ENCODE measurements around the gene SRCAP.

Gene SRCAP

DNA sequence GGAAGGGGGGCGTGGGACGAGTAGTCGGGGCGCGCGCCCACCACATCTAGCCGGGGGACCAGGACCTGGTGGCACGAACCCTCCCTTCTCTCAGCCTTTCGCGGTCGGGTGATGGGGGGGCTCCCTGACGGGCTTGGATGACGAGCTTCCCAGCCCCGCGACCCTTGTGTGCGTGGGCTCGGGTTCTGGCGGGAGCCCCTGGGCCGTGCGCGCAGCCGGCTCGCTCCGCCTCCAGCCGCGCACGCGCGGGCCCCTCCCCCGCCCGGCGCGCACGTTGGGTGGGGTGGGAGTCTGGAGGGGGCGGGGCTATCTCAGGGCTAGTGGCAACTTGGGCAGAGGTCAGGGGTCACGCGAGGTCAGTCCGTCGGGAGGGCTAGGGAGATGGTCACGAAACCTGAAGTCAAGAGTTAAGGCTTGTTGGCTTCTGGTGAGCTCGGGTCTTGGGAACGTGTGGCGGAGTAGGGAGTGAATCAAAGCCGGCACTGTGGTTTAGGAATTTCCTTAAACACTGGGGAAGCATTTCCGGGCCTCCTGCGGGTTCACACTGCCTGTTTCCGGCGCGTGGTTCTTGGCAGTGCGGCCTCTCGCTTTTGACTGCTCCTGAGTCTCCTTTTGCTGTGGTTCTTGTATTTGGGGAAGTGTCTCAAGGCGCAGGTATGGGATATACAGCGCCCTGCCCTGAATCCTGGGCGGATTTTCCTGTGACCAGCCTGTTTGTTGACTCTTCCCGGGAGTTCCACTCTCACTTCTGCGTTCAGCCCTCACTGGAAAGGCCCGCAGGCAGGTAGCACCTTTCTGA is at the start of gene SRCAP:
Gene SRCAP (plus strand): TSS at position 356 of the 799 bp plus-strand sequence. CDS start 1,654 bp downstream, outside the sequence.
- no peak for TF ChIP-seq Cebpa-rat (IDR thresholded peaks at IDR 0.05)
- Histone ChIP-seq H3K9ac (peak within 1 kb of the TSS; percentile 100), H3K9me3 (no peaks in the 10 kb centered on the region), H3K36me3 (peaks cover 42% of the 10 kb centered on the region), H3K27ac (peak within 1 kb of the TSS; percentile 100), H4K20me1 (peaks cover 33% of the 10 kb centered on the region), H3K4me2 (peak within 1 kb of the TSS; percentile 92), H3K27me3 (no peaks in the 10 kb centered on the region), H3K4me1 (peaks cover 52% of the 10 kb centered on the region), H3K4me3 (peak within 1 kb of the TSS; percentile 98)

GRCh38 chr16:30649725-30650368 is 49.1 kb upstream of the SRCAP start:
- Histone ChIP-seq H3K27me3 (no peaks in the 10 kb centered on the region), H3K4me2 (peak overlapping the region; percentile 78), H4K20me1 (no peaks in the 10 kb centered on the region), H3K27ac (peak overlapping the region; percentile 91), H3K36me3 (peaks cover 23% of the 10 kb centered on the region), H3K9ac (peak overlapping the region; percentile 71), H3K4me1 (peaks cover 34% of the 10 kb centered on the region), H3K4me3 (peak overlapping the region; percentile 75), H3K9me3 (no peaks in the 10 kb centered on the region)
- TF ChIP-seq Cebpa-rat (IDR thresholded peaks at IDR 0.05): no peak

DNA sequence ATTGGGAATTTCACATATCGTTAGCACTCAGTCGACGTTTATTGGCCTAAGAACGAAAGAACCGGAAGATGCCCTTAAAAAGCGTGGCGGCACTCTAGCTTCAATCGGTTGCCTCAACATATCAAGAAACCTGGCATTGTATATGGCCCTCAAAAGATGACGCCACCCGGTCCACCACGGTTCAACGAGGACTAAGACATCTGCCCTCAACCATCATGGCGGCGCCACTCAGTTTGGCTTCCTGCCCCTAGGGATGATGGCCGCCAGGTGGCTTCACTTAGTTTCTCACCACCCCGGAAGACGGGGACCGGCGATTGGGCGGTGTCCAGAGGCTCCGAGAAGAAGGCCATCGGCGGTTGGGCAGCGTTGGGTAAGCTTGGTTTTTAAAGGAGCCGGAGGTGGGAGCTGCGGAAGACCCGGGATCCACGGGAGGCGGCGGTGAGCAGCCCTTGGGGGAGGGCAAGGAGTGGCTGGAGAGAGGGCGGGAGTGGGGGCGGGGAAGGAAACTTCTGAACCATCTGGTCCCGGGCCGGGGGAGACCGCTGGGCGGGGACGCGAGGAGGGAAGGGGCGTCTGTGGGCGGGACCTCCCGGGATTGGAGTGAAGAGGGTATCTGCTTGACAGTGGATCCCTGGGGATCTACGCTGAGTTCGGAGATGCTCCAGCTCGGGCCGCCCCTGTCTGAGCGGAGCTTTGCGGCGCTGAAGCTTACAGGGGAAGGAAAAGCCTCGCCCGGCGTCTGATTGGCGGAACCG is 48.4 kb upstream of the SRCAP start, which contains the start of gene PRR14:
Gene PRR14 (plus strand): TSS at position 592 of the 755 bp plus-strand sequence. CDS start 686 bp downstream, outside the sequence.
- Histone ChIP-seq H3K9ac (peak within 1 kb of the TSS; percentile 81), H3K4me2 (peak within 1 kb of the TSS; percentile 90), H3K27me3 (no peaks in the 10 kb centered on the region), H3K4me3 (peak within 1 kb of the TSS; percentile 75), H3K4me1 (peaks cover 34% of the 10 kb centered on the region), H3K36me3 (peaks cover 30% of the 10 kb centered on the region), H3K9me3 (no peaks in the 10 kb centered on the region), H3K27ac (peak within 1 kb of the TSS; percentile 91), H4K20me1 (no peaks in the 10 kb centered on the region)
- TF ChIP-seq Cebpa-rat (IDR thresholded peaks at IDR 0.05): no peak

DNA sequence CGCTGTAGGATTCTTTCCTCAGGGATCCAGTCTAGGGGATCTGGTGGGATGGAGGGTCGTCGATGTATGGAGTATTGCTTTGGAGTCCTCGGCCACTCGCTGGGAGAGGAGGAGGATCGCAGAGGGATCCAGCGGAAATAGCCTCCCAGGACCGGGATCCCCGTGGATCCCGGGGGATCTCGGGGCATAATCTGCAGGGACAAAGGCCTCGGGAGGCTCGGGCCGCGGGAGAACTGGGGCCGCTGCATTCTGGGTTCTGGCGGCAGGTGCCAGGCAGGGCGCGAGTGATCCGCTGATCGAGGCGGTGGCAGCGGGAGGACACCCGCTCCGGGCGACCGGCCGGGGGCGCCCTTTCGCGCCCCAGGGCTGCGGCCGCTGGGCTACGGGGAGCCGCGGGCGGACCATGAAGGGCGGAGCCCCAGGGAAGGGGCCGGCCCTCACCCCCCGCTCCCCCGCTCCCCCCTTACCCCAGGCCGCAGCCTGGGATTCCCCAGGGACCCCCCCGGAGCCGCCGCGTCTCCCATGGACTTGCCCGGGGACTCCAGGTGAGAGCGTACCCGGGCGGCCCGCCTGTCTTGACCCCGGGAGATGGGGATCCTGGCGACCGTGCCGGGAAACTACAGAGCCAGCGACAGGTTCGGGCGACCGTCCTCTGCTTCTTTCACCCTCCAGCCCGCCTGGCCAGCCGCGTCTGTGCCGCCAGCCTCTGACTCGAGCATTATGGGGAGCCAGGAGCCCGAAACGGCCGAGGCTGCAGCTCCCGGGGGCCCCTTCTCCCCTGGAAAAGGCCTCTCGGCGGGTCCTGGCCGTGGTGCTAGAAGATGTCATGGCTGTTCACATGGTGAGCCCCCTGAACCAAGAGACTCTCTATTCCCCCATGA is 47.6 kb upstream of the SRCAP start:
- TF ChIP-seq Cebpa-rat (IDR thresholded peaks at IDR 0.05): no peak
- peak overlapping the region; percentile 90 for H3K4me2 ChIP-seq
- H3K9ac ChIP-seq: peak overlapping the region; percentile 81
- H3K4me1 ChIP-seq: peaks cover 34% of the 10 kb centered on the region
- no peaks in the 10 kb centered on the region for H4K20me1 ChIP-seq
- H3K9me3 ChIP-seq: no peaks in the 10 kb centered on the region
- peak overlapping the region; percentile 75 for H3K4me3 ChIP-seq
- peak overlapping the region; percentile 91 for H3K27ac ChIP-seq
- H3K36me3 ChIP-seq: peaks cover 37% of the 10 kb centered on the region
- H3K27me3 ChIP-seq: no peaks in the 10 kb centered on the region

DNA sequence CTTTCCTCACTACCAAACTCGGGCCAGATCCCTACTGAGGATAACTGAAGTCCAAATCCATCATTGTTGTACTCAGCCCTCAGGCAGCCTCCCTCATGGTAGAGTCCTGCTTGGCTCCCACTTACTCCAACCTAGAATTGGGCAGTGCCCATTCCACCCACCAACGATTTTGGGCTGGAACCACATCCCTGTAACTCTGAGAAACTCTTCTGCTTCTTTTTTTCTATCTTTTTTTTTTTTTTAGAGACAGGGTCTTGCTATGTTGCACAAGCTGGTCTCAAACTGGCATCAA is 47.0 kb upstream of the SRCAP start:
- Histone ChIP-seq H3K4me1 (peaks cover 34% of the 10 kb centered on the region), H3K36me3 (peaks cover 37% of the 10 kb centered on the region), H4K20me1 (no peaks in the 10 kb centered on the region), H3K27me3 (no peaks in the 10 kb centered on the region), H3K9ac (peak overlapping the region; percentile 81), H3K4me3 (peak overlapping the region; percentile 75), H3K9me3 (no peaks in the 10 kb centered on the region), H3K4me2 (peak overlapping the region; percentile 90), H3K27ac (peak overlapping the region; percentile 91)
- no peak for TF ChIP-seq Cebpa-rat (IDR thresholded peaks at IDR 0.05)

- TF ChIP-seq Cebpa-rat (IDR thresholded peaks at IDR 0.05): no peak
- no peaks in the 10 kb centered on the region for H4K20me1 ChIP-seq
- no peak overlapping the region for H3K27ac ChIP-seq
- H3K4me2 ChIP-seq: peak overlapping the region; percentile 90
- peaks cover 37% of the 10 kb centered on the region for H3K36me3 ChIP-seq
- H3K9me3 ChIP-seq: no peaks in the 10 kb centered on the region
- peaks cover 36% of the 10 kb centered on the region for H3K4me1 ChIP-seq
- no peaks in the 10 kb centered on the region for H3K27me3 ChIP-seq
- H3K4me3 ChIP-seq: no peak overlapping the region
- 0 out of 2 replicates have a peak overlapping the region, but pooled peaks have one; percentile 9 for H3K9ac ChIP-seq
Observed at GRCh38 chr16:30652718-30653117, 46.3 kb upstream of the SRCAP start.

DNA sequence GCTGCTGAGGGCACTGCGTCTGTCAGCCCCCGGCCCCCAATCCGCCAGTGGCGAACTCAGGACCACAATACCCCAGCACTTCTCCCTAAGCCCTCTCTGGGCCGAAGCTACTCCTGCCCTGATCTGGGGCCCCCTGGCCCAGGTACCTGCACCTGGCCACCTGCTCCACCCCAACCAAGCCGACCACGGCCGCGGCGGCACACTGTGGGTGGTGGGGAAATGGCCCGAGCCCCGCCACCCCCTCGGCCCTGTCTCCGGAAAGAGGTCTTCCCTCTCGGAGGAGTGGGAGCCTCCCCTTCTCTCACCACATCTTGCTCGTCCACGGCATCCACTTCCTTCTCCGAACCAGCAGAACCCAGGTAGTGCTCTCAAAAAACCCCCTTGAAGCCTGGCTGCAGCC is 44.1 kb upstream of the SRCAP start:
- no peak overlapping the region for H3K27ac ChIP-seq
- no peak overlapping the region for H3K4me2 ChIP-seq
- peaks cover 32% of the 10 kb centered on the region for H3K4me1 ChIP-seq
- no peaks in the 10 kb centered on the region for H3K27me3 ChIP-seq
- no peak for TF ChIP-seq Cebpa-rat (IDR thresholded peaks at IDR 0.05)
- no peak overlapping the region for H3K4me3 ChIP-seq
- no peak overlapping the region for H3K9ac ChIP-seq
- H3K36me3 ChIP-seq: peaks cover 37% of the 10 kb centered on the region
- H3K9me3 ChIP-seq: no peaks in the 10 kb centered on the region
- H4K20me1 ChIP-seq: peaks cover 6% of the 10 kb centered on the region; the same call in 1 of the 2 replicates

GRCh38 chr16:30655815-30656347 is 43.1 kb upstream of the SRCAP start:
- Histone ChIP-seq H3K36me3 (peaks cover 37% of the 10 kb centered on the region), H3K27me3 (no peaks in the 10 kb centered on the region), H3K4me2 (no peak overlapping the region), H3K4me1 (peaks cover 34% of the 10 kb centered on the region), H3K9me3 (no peaks in the 10 kb centered on the region), H3K9ac (no peak overlapping the region), H4K20me1 (peaks cover 17% of the 10 kb centered on the region), H3K4me3 (no peak overlapping the region), H3K27ac (no peak overlapping the region)
- no peak for TF ChIP-seq Cebpa-rat (IDR thresholded peaks at IDR 0.05)

DNA sequence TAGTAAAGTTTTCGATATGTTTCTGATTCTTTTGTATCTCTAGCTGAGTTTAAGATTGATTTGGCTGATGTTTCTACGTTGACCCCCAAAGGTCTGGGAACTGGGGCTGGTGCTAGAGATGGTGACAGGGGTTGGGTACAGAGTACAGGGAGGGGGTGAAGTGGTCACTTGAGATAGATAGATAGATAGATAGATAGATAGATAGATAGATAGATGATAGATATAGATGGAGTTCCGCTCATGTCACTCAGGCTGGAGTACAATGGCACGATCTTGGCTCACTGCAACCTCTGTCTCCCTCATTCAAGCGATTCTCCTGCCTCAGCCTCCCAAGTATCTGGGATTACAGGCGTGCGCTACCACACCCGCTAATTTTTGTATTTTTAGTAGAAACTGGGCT is 42.6 kb upstream of the SRCAP start:
- peaks cover 22% of the 10 kb centered on the region for H4K20me1 ChIP-seq
- H3K4me3 ChIP-seq: no peak overlapping the region
- TF ChIP-seq Cebpa-rat (IDR thresholded peaks at IDR 0.05): no peak
- H3K9ac ChIP-seq: no peak overlapping the region; the same call in 1 of the 2 replicates
- no peak overlapping the region; the same call in 1 of the 2 replicates for H3K4me2 ChIP-seq
- H3K9me3 ChIP-seq: no peaks in the 10 kb centered on the region
- H3K4me1 ChIP-seq: peaks cover 39% of the 10 kb centered on the region
- H3K36me3 ChIP-seq: peaks cover 42% of the 10 kb centered on the region
- H3K27me3 ChIP-seq: no peaks in the 10 kb centered on the region
- no peak overlapping the region for H3K27ac ChIP-seq

Measured in BLaER1 (cell line).